Retina (tissue), 1 donor: ENCODE measurements around the gene BOK.

Experiments used
- DNase-seq: peaks from one replicate; pipeline ENCODE4 v3.0.0-alpha.2; 2016

The BOK gene

GRCh38 chr2:241606186-241606585, 47.6 kb downstream of the BOK start:
- DNase-seq = no peak

- DNase-seq = no peak
Measured at GRCh38 chr2:241607162-241607885, 48.8 kb downstream of the BOK start.

GRCh38 chr2:241608881-241609280, 50.3 kb downstream of the BOK start:
- DNase-seq = no peak

GRCh38 chr2:241609859-241610793, 51.6 kb downstream of the BOK start:
- DNase-seq = peak; percentile 90

GRCh38 chr2:241611062-241611461, 52.5 kb downstream of the BOK start:
- DNase-seq = no peak

- DNase-seq = no peak
Measured at GRCh38 chr2:241612156-241613016, 53.8 kb downstream of the BOK start.

- peak; percentile 43 for DNase-seq
Measured at GRCh38 chr2:241613017-241613780, 54.7 kb downstream of the BOK start.

- no peak for DNase-seq
Measured at GRCh38 chr2:241615041-241615440, 56.5 kb downstream of the BOK start.

GRCh38 chr2:241615522-241616052, 57.0 kb downstream of the BOK start:
- DNase-seq = no peak

- no peak for DNase-seq
Measured at GRCh38 chr2:241616168-241617125, 57.9 kb downstream of the BOK start.

GRCh38 chr2:241617431-241618154, 59.0 kb downstream of the BOK start:
- peak; percentile 38 for DNase-seq

GRCh38 chr2:241618296-241618805, 59.8 kb downstream of the BOK start:
- no peak for DNase-seq

GRCh38 chr2:241618829-241619228, 60.3 kb downstream of the BOK start:
- no peak for DNase-seq

GRCh38 chr2:241619597-241620418, 61.3 kb downstream of the BOK start:
- DNase-seq = no peak

- no peak for DNase-seq
Measured at GRCh38 chr2:241620419-241620769, 61.8 kb downstream of the BOK start.
